ENCODE data around the gene CEP112.

CEP112 gene

DNA sequence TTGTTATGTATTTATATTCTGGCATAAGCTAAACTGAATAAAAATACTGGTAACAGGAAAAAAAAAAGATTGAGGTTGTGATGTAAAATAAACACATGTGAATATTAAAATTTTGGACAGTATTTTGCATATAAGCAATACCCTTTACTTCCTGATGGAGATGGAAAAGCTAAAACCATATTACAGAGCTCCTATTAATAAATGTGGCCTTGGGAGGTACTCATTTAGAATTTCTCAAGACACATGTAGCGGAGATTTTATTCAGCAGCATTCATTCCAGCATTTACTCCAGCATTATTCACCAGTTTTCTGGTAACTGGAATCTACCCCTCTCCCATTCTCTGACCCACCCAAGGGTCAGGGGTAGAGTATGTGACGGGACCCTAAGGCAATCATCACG is 536.2 kb downstream of the CEP112 start:
- H3K27me3 ChIP-seq (ENCODE audit: insufficient read depth, low read depth), result no peaks in the 10 kb centered on the region
- TF ChIP-seq, protein P1, sequence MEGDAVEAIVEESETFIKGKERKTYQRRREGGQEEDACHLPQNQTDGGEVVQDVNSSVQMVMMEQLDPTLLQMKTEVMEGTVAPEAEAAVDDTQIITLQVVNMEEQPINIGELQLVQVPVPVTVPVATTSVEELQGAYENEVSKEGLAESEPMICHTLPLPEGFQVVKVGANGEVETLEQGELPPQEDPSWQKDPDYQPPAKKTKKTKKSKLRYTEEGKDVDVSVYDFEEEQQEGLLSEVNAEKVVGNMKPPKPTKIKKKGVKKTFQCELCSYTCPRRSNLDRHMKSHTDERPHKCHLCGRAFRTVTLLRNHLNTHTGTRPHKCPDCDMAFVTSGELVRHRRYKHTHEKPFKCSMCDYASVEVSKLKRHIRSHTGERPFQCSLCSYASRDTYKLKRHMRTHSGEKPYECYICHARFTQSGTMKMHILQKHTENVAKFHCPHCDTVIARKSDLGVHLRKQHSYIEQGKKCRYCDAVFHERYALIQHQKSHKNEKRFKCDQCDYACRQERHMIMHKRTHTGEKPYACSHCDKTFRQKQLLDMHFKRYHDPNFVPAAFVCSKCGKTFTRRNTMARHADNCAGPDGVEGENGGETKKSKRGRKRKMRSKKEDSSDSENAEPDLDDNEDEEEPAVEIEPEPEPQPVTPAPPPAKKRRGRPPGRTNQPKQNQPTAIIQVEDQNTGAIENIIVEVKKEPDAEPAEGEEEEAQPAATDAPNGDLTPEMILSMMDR (conservative IDR thresholded peaks at IDR 0.05; ENCODE audit: low read depth, low read length), result no peak
- H4K20me1 ChIP-seq (ENCODE audit: insufficient read depth), result no peaks in the 10 kb centered on the region
- H3K4me1 ChIP-seq (ENCODE audit: low read depth, poor library complexity, severe bottlenecking), result no peaks in the 10 kb centered on the region
- H3K9ac ChIP-seq, result no peak overlapping the region
- H3K4me2 ChIP-seq, result no peak overlapping the region
- no peak overlapping the region for H2AFZ ChIP-seq (ENCODE audit: low read depth)
- no peak overlapping the region for H3K4me3 ChIP-seq (IDR thresholded peaks at IDR 0.05; ENCODE audit: insufficient read depth, low read depth, low read length)
- H3K79me2 ChIP-seq (ENCODE audit: insufficient read depth, low read depth), result no peaks in the 10 kb centered on the region
- no peaks in the 10 kb centered on the region for H3K36me3 ChIP-seq (ENCODE audit: insufficient read depth)
- H3K27ac ChIP-seq, result no peak overlapping the region

DNA sequence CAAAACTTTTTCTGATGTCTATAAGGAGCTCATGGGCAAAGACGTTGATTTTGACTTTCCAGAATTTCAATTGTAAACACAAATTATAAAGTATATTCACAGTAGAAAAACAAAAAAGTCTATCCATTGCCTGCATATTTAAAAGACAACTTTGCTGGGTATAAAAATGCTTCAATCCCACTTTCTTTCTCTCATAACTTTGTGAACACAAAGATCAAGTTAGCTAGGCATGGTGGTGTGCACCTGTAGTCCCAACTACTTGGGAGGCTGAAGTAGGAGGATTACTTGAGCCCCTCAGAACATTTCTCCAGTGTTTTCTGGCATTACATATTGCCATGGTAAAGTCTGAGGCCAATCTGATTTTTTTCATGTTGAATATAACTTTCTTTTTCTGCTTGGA is 547.4 kb downstream of the CEP112 start:
- H3K79me2 ChIP-seq (ENCODE audit: insufficient read depth, low read depth), result no peaks in the 10 kb centered on the region
- no peaks in the 10 kb centered on the region for H3K27me3 ChIP-seq (ENCODE audit: insufficient read depth, low read depth)
- no peaks in the 10 kb centered on the region for H3K36me3 ChIP-seq (ENCODE audit: insufficient read depth)
- TF ChIP-seq, protein P1 (conservative IDR thresholded peaks at IDR 0.05; ENCODE audit: low read depth, low read length), result no peak
- no peaks in the 10 kb centered on the region for H3K4me1 ChIP-seq (ENCODE audit: low read depth, poor library complexity, severe bottlenecking)
- H4K20me1 ChIP-seq (ENCODE audit: insufficient read depth), result no peaks in the 10 kb centered on the region
- no peak overlapping the region for H3K27ac ChIP-seq
- H3K4me3 ChIP-seq (IDR thresholded peaks at IDR 0.05; ENCODE audit: insufficient read depth, low read depth, low read length), result no peak overlapping the region
- no peak overlapping the region for H2AFZ ChIP-seq (ENCODE audit: low read depth)
- no peak overlapping the region for H3K9ac ChIP-seq
- H3K4me2 ChIP-seq, result no peak overlapping the region

DNA sequence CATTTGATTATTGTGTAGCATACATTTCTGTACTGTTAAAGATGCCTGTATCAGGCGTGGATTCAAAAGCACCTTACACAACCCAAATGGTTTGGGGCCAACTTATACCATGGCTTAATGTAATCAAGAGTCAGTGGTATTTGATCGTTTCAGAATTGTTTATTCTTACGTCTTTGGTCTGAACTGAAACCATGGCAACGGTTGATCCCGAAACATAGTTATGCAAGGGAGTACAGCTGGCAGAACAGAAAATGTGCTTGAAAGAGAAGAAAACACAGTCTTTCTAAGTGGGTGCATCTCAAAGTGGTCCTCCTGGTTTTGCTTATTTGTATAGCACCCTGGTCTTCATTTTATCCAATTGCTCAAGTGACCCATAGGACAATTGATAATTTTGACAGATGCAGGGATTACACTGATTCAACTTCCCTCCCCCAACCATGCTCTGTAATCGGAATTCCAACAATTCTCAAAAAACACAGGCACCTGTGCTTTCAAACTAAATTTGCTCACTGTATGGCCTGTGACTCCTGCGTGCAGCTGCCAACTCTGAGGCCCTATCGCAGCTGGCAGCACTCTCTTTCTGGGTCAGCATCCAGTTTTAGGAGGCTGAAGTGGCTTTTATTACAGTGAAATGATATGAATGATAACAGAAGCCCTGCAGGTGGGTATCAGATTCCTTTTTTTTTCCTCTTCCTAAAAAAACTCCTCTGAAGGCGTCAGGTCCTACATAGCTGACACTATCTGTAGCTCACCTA is 553.5 kb downstream of the CEP112 start:
- no peak overlapping the region for H3K4me3 ChIP-seq (IDR thresholded peaks at IDR 0.05; ENCODE audit: insufficient read depth, low read depth, low read length)
- no peaks in the 10 kb centered on the region for H3K36me3 ChIP-seq (ENCODE audit: insufficient read depth)
- H3K4me2 ChIP-seq, result no peak overlapping the region
- TF ChIP-seq, protein P1 (conservative IDR thresholded peaks at IDR 0.05; ENCODE audit: low read depth, low read length), result no peak
- no peaks in the 10 kb centered on the region for H3K79me2 ChIP-seq (ENCODE audit: insufficient read depth, low read depth)
- H3K27ac ChIP-seq, result no peak overlapping the region
- no peak overlapping the region for H2AFZ ChIP-seq (ENCODE audit: low read depth)
- no peak overlapping the region for H3K9ac ChIP-seq
- H4K20me1 ChIP-seq (ENCODE audit: insufficient read depth), result no peaks in the 10 kb centered on the region
- H3K27me3 ChIP-seq (ENCODE audit: insufficient read depth, low read depth), result no peaks in the 10 kb centered on the region
- H3K4me1 ChIP-seq (ENCODE audit: low read depth, poor library complexity, severe bottlenecking), result no peaks in the 10 kb centered on the region

DNA sequence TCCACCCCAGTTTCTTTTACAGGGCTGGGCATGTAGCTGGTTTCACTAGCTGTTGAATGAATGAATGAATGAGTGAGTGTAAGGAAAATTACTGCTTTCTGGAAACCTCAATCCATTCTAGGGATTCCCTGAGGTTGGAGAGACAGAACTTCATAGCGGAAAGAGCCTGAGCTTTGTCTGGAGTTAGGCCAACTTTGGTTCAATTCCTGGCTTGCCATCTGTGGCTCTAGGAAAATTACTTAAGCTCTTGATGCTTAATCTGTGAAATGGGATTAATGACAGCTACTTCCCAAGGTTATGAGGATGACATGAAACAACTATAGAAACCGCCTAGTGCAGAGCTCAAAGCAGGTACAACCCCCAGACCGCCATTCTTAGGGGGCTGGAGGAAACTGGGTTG is 554.1 kb downstream of the CEP112 start:
- no peaks in the 10 kb centered on the region for H3K79me2 ChIP-seq (ENCODE audit: insufficient read depth, low read depth)

More for the DNA sequence above, 554.1 kb downstream of the CEP112 start:
- Histone ChIP-seq H4K20me1 (ENCODE audit: insufficient read depth) (no peaks in the 10 kb centered on the region), H3K27me3 (ENCODE audit: insufficient read depth, low read depth) (no peaks in the 10 kb centered on the region), H2AFZ (ENCODE audit: low read depth) (no peak overlapping the region), H3K27ac (no peak overlapping the region), H3K4me3 (IDR thresholded peaks at IDR 0.05; ENCODE audit: insufficient read depth, low read depth, low read length) (no peak overlapping the region), H3K9ac (no peak overlapping the region), H3K4me2 (no peak overlapping the region), H3K36me3 (ENCODE audit: insufficient read depth) (no peaks in the 10 kb centered on the region), H3K4me1 (ENCODE audit: low read depth, poor library complexity, severe bottlenecking) (no peaks in the 10 kb centered on the region)
- TF ChIP-seq, protein P1 (conservative IDR thresholded peaks at IDR 0.05; ENCODE audit: low read depth, low read length), result no peak
